K562 (cell line): Measurements from ENCODE around the gene CDKN2AIPNL. TPM values are rescaled to one million over a fixed set of nuclear protein-coding genes. Genes with fewer than 3 reads are reported as not detected.

ENCODE experiments used
- ATAC-seq: fragments of 200-7000 bp; cut with Tn5 transposase; 3 replicates; pipeline ENCODE4 v1.9.1; 2020; ENCODE audit warnings: moderate library complexity
- BruUV-seq: library from RNA; stranded (reverse); fragments of 400-500 nt; replicated peaks from 2 replicates; lab custom pipeline; 2021; lab: Mats Ljungman, UMichigan
- CTCF ChIA-PET: fragments of 300-600 bp; formaldehyde crosslinking; extraction: SDS; loops from one replicate; lab custom pipeline; 2021; ENCODE audit warnings: low intra/inter-chr PET ratio; lab: Yijun Ruan, JAX
- POLR2A ChIA-PET: fragments of 300-600, 350-650 bp; sonication (Branson Sonifier 250); formaldehyde crosslinking; extraction: SDS; loops from one replicate; lab custom pipeline; 2021; ENCODE audit warnings: antibody characterized with exemption, inconsistent platforms; lab: Yijun Ruan, JAX
- DNase-seq, 4 experiments: peaks; one replicate each; pipeline versions ENCODE4 v3.0.0 to v3.0.0-alpha.2; 2011 to 2018; ENCODE audit warnings: low spot score in 3 of 4, mixed read lengths in 3 of 4; ENCODE audit errors: extremely low read depth in 1 of 4
- FAIRE-seq: peaks from 2 replicates; lab custom pipeline; 2011; peaks lifted over from hg19 to GRCh38; lab: Jason Lieb, UNC
- H2AFZ ChIP-seq: 2 replicates; pipeline ENCODE4 v1.6.0; 2011; ENCODE audit warnings: low read depth, low read length, control low read depth, inconsistent platforms
- H3K27ac ChIP-seq: fragments of 200-600 bp; 3 replicates; pipeline ENCODE4 v1.8.0; 2011; ENCODE audit warnings: low read depth, mild to moderate bottlenecking, control low read depth, inconsistent platforms, low read length, moderate library complexity, mixed read lengths; ENCODE audit errors: extremely low read depth
- H3K27me3 ChIP-seq, 2 experiments: fragments of 300-600 bp in 1 of 2; 2 replicates in 1 of 2; 3 replicates in 1 of 2; pipeline versions ENCODE4 v1.6.0 to v1.8.0; 2011; ENCODE audit warnings: inconsistent platforms in 2 of 2, low read length in 2 of 2, mild to moderate bottlenecking in 1 of 2, mixed read lengths in 1 of 2, moderate library complexity in 1 of 2; ENCODE audit not compliant: control insufficient read depth in 2 of 2, insufficient read depth in 2 of 2
- H3K36me3 ChIP-seq: fragments of 300-600 bp; 3 replicates; pipeline ENCODE4 v1.8.0; 2011; ENCODE audit warnings: mild to moderate bottlenecking, low read length, inconsistent platforms; ENCODE audit not compliant: control insufficient read depth, insufficient read depth
- H3K4me1 ChIP-seq, 2 experiments: fragments of 200-600 bp in 1 of 2; replicated peaks in 1 of 2; 2 replicates in 1 of 2; 3 replicates in 1 of 2; pipeline versions ENCODE4 v1.5.1 to v1.8.0; 2011; ENCODE audit warnings: inconsistent platforms in 2 of 2, low read length in 2 of 2, mild to moderate bottlenecking in 1 of 2, mixed read lengths in 1 of 2, moderate library complexity in 1 of 2; ENCODE audit not compliant: control insufficient read depth in 2 of 2, insufficient read depth in 2 of 2
- H3K4me2 ChIP-seq: 2 replicates; pipeline ENCODE4 v1.6.1; 2011; ENCODE audit warnings: low read length, control low read depth, inconsistent platforms, mixed read lengths; ENCODE audit not compliant: insufficient read depth
- H3K4me3 ChIP-seq: fragments of 200-600 bp; sonication (generic), shearing (Covaris generic); 2 replicates; pipeline ENCODE4 v1.5.1; 2016; ENCODE audit warnings: control low read depth, inconsistent platforms
- H3K79me2 ChIP-seq: fragments of 200-600 bp; 3 replicates; pipeline ENCODE4 v1.8.0; 2011; ENCODE audit warnings: low read length, inconsistent platforms; ENCODE audit not compliant: control insufficient read depth, insufficient read depth
- H3K9ac ChIP-seq, 2 experiments: 2 replicates each; pipeline versions ENCODE4 v1.6.0 to v1.6.1; 2011; ENCODE audit warnings: low read depth in 2 of 2, low read length in 2 of 2, control low read depth in 1 of 2, inconsistent platforms in 1 of 2, mild to moderate bottlenecking in 1 of 2, mixed read lengths in 1 of 2; ENCODE audit not compliant: insufficient read depth in 1 of 2
- H3K9me1 ChIP-seq: one replicate; pipeline ENCODE4 v1.6.0; 2011; ENCODE audit warnings: inconsistent platforms, mild to moderate bottlenecking, low read length, moderate library complexity; ENCODE audit not compliant: control insufficient read depth, insufficient read depth
- H3K9me3 ChIP-seq: replicated peaks from 2 replicates; pipeline ENCODE4 v1.5.1; 2011; ENCODE audit warnings: low read depth, low read length, inconsistent platforms; ENCODE audit not compliant: control insufficient read depth, insufficient read depth
- H4K20me1 ChIP-seq: replicated peaks from 2 replicates; pipeline ENCODE4 v1.6.1; 2011; ENCODE audit warnings: low read length, inconsistent platforms, mixed read lengths; ENCODE audit not compliant: control insufficient read depth, insufficient read depth
- BDP1 ChIP-seq: IDR thresholded peaks from 3 replicates; pipeline ENCODE4 v1.6.1; 2011; ENCODE audit not compliant: insufficient read length, insufficient read depth
- NBN ChIP-seq: fragments of 450-650 bp; IDR thresholded peaks from 2 replicates; pipeline ENCODE4 v1.6.1; 2016; ENCODE audit warnings: low read depth, mild to moderate bottlenecking
- REST ChIP-seq, 2 experiments: fragments of 450-650 bp; formaldehyde crosslinking in 1 of 2; IDR thresholded peaks; 2 replicates each; pipeline versions ENCODE4 v1.4.0 to v1.6.1; 2014 to 2020; ENCODE audit warnings: mild to moderate bottlenecking in 2 of 2, borderline replicate concordance in 1 of 2, low read depth in 1 of 2
- WGBS: fragments of 100-300 bp; shearing (Covaris generic); methylation state at CpG from one replicate; pipeline ENCODE4 v1.1.6; 2016; ENCODE audit warnings: low coverage, mixed read lengths; ENCODE audit not compliant: insufficient coverage; ENCODE audit errors: missing lambda C conversion rate; 5-methylcytosine and 5-hydroxymethylcytosine counted together
- in situ Hi-C: fragments of 300-500 bp; cut with MboI; formaldehyde crosslinking; loops from 4 replicates; pipeline ENCODE4 v1.15.0; 2018; ENCODE audit warnings: inconsistent platforms, mixed read lengths
- intact Hi-C: fragments of 100-400 bp; cut with micrococcal nuclease; formaldehyde crosslinking; loops from 2 replicates; pipeline ENCODE4 v1.14.2; 2022
- polyA plus RNA-seq, 8 experiments: library from polyadenylated mRNA; depleted of rRNA in 4 of 8; stranded (reverse) in 5 of 8; unstranded in 3 of 8; fragments of >200 nt; fragmentation: Nextera tagmentation in 2 of 8; fragmentation: Illumina TruSeq in 1 of 8; extraction: Ambion mirVana in 2 of 8; extraction: Trizol in 1 of 8; gene quantifications; 2 replicates each; pipeline versions ENCODE4 v1.2.1 to v1.2.3, GENCODE V29; 2011 to 2014; ENCODE audit warnings: inconsistent platforms in 1 of 8, missing spikeins in 1 of 8
- total RNA-seq, 7 experiments: library from RNA; depleted of rRNA in 6 of 7; stranded (reverse); fragments of >200 nt in 6 of 7; fragmentation: Illumina TruSeq in 2 of 7; extraction: Trizol in 2 of 7; gene quantifications; 2 replicates each; pipeline versions ENCODE4 v1.2.1 to v1.2.3, GENCODE V29; 2011 to 2021; ENCODE audit warnings: low replicate concordance in 1 of 7

CDKN2AIPNL gene
- total and polyA plus RNA-seq, 9 of the 15 experiments (the other 6 are each of a cell fraction or from before 2014, with no cell fraction given), result 19.9 to 46.9 (median 42.2) TPM

DNA sequence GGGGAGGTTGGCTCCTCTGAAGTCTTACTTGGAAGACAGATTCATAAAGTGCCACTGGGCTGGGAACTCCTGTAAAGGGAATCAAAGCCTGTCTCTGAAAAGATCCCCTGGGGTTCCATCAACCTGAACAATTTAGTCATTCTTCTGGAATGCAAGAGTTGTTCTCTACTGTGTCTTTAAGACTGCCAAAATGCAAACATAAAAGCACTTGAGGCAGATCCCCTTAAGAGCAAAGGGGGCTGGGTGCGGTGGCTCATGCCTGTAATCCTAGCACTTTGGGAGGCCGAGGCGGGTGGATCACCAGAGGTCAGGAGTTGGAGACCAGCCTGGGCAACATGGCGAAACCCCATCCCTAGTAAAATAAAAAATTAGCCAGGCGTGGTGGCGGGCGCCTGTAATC, 16.7 kb downstream of the CDKN2AIPNL start:
- intact Hi-C loops, result loop anchor here (5.0 kb wide), 1 partner anchor 452 kb away; the partner anchor contains the start of gene C5orf24
- no peak for FAIRE-seq

More for the DNA sequence above, 16.7 kb downstream of the CDKN2AIPNL start:
- DNase-seq (no peak), ATAC-seq (no peak)
- ChIA-PET POLR2A (interaction anchor here (0.6 to 1.1 kb wide), 4 partner anchors 9 to 31 kb away, joined by 4 to 5 read pairs (median 4); no protein-coding TSS in a partner anchor), CTCF (no interaction called here)
- H4K20me1 ChIP-seq, result no peaks in the 10 kb centered on the region; the same call in 1 of the 2 replicates
- H3K4me2 ChIP-seq, result no peak overlapping the region
- no TSS peak for BruUV-seq
- H3K36me3 ChIP-seq, result peaks cover 69% of the 10 kb centered on the region
- in situ Hi-C loops, result no loop called here
- no peak overlapping the region for H3K4me3 ChIP-seq
- no peaks in the 10 kb centered on the region for H3K27me3 ChIP-seq
- H3K4me1 ChIP-seq, result no peaks in the 10 kb centered on the region
- H3K9ac ChIP-seq, result no peak overlapping the region
- H3K9me1 ChIP-seq, result no peaks in the 10 kb centered on the region
- 92% methylated on average over 7 of the region's 7 CpGs for WGBS
- H2AFZ ChIP-seq, result no peak overlapping the region
- no peaks in the 10 kb centered on the region for H3K9me3 ChIP-seq
- no peaks in the 10 kb centered on the region for H3K79me2 ChIP-seq
- no peak overlapping the region for H3K27ac ChIP-seq
- TF ChIP-seq REST (IDR thresholded peaks at IDR 0.05; ENCODE audit: borderline replicate concordance) (no peak), REST (CRISPR knock-in tag; IDR thresholded peaks at IDR 0.05; ENCODE audit: low read depth) (no peak), NBN (no peak), BDP1 (no peak)
- TF ChIP-seq, all 486 proteins: peak for 0
